OCI-LY3 (cell line): Measurements from ENCODE around the gene PTPRN2.

Experiments
- H2AFZ ChIP-seq: fragments of 200-600, 300-600 bp; shearing (Covaris generic); 2 replicates; pipeline ENCODE4 v1.6.0; 2014; ENCODE audit warnings: antibody characterized with exemption, low read depth, low read length
- H3K27ac ChIP-seq: fragments of 200-600, 300-600 bp; sonication (generic); 2 replicates; pipeline ENCODE4 v1.5.1; 2014; ENCODE audit warnings: mild to moderate bottlenecking, low read length, moderate library complexity, mixed read lengths
- H3K27me3 ChIP-seq: fragments of 200-600, 300-600 bp; sonication (generic); 2 replicates; pipeline ENCODE4 v1.6.1; 2014; ENCODE audit warnings: low read depth, low read length, mixed read lengths
- H3K36me3 ChIP-seq: fragments of 200-600, 300-600 bp; sonication (generic); replicated peaks from 2 replicates; pipeline ENCODE3; 2014; ENCODE audit warnings: low read depth, low read length, mixed read lengths
- H3K4me1 ChIP-seq: fragments of 300-600, 200-600 bp; sonication (generic); 2 replicates; pipeline ENCODE4 v1.6.1; 2014; ENCODE audit warnings: low read length, mixed read lengths
- H3K4me2 ChIP-seq: fragments of 200-600, 300-600 bp; sonication (generic); 2 replicates; pipeline ENCODE4 v1.6.1; 2014; ENCODE audit warnings: low read length, mixed read lengths
- H3K4me3 ChIP-seq: fragments of 300-600, 200-600 bp; sonication (generic); 2 replicates; pipeline ENCODE4 v1.5.1; 2014; ENCODE audit warnings: antibody characterized with exemption, mild to moderate bottlenecking, low read length, moderate library complexity
- H3K79me2 ChIP-seq: fragments of 300-600, 200-600 bp; shearing (Covaris generic); 2 replicates; pipeline ENCODE4 v1.6.1; 2014; ENCODE audit warnings: mild to moderate bottlenecking, low read length, mixed read lengths
- H3K9ac ChIP-seq: fragments of 300-600, 200-600 bp; shearing (Covaris generic); 2 replicates; pipeline ENCODE4 v1.6.0; 2014; ENCODE audit warnings: mild to moderate bottlenecking, low read length, moderate library complexity
- H3K9me3 ChIP-seq: fragments of 200-600, 300-600 bp; shearing (Covaris generic); 2 replicates; pipeline ENCODE4 v1.6.1; 2014; ENCODE audit warnings: low read length, mixed read lengths; ENCODE audit not compliant: insufficient read depth
- H4K20me1 ChIP-seq: fragments of 200-600, 300-600 bp; sonication (generic); 2 replicates; pipeline ENCODE4 v1.6.1; 2016; ENCODE audit warnings: low read length, mixed read lengths; ENCODE audit not compliant: insufficient read depth
- EZH2phosphoT487 ChIP-seq: fragments of 200-600 bp; shearing (Covaris generic); IDR thresholded peaks from 2 replicates; pipeline ENCODE4 v1.6.1; 2018; ENCODE audit warnings: antibody characterized with exemption, mixed run types, low read depth
- TF ChIP-seq, protein P1 (sequence below): fragments of 200-600, 300-600 bp; sonication (generic); IDR thresholded peaks from 2 replicates; pipeline ENCODE4 v1.5.1; 2014; ENCODE audit warnings: antibody characterized with exemption, low read length, low read depth

The PTPRN2 gene

GRCh38 chr7:158527915-158528502 lies 59.6 kb downstream of the PTPRN2 start:
- Histone ChIP-seq H3K27me3 (no peaks in the 10 kb centered on the region), H3K79me2 (no peaks in the 10 kb centered on the region), H4K20me1 (no peaks in the 10 kb centered on the region), H3K4me2 (no peak overlapping the region), H2AFZ (no peak overlapping the region), H3K9me3 (peaks cover 4% of the 10 kb centered on the region; the same call in 1 of the 2 replicates), H3K9ac (no peak overlapping the region), H3K27ac (no peak overlapping the region), H3K4me1 (no peaks in the 10 kb centered on the region), H3K36me3 (no peaks in the 10 kb centered on the region), H3K4me3 (no peak overlapping the region)
- no peak for TF ChIP-seq EZH2phosphoT487
- TF ChIP-seq, protein P1, sequence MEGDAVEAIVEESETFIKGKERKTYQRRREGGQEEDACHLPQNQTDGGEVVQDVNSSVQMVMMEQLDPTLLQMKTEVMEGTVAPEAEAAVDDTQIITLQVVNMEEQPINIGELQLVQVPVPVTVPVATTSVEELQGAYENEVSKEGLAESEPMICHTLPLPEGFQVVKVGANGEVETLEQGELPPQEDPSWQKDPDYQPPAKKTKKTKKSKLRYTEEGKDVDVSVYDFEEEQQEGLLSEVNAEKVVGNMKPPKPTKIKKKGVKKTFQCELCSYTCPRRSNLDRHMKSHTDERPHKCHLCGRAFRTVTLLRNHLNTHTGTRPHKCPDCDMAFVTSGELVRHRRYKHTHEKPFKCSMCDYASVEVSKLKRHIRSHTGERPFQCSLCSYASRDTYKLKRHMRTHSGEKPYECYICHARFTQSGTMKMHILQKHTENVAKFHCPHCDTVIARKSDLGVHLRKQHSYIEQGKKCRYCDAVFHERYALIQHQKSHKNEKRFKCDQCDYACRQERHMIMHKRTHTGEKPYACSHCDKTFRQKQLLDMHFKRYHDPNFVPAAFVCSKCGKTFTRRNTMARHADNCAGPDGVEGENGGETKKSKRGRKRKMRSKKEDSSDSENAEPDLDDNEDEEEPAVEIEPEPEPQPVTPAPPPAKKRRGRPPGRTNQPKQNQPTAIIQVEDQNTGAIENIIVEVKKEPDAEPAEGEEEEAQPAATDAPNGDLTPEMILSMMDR: no peak

- Histone ChIP-seq H3K4me2 (no peak overlapping the region), H2AFZ (no peak overlapping the region), H3K4me3 (no peak overlapping the region), H3K9me3 (peaks cover 4% of the 10 kb centered on the region; the same call in 1 of the 2 replicates), H3K9ac (no peak overlapping the region), H3K27me3 (no peaks in the 10 kb centered on the region), H3K36me3 (no peaks in the 10 kb centered on the region), H3K27ac (no peak overlapping the region), H3K79me2 (no peaks in the 10 kb centered on the region), H3K4me1 (no peaks in the 10 kb centered on the region), H4K20me1 (no peaks in the 10 kb centered on the region)
- TF ChIP-seq, protein P1: no peak
- no peak for TF ChIP-seq EZH2phosphoT487
Observed at GRCh38 chr7:158527495-158527894, 60.1 kb downstream of the PTPRN2 start.

DNA sequence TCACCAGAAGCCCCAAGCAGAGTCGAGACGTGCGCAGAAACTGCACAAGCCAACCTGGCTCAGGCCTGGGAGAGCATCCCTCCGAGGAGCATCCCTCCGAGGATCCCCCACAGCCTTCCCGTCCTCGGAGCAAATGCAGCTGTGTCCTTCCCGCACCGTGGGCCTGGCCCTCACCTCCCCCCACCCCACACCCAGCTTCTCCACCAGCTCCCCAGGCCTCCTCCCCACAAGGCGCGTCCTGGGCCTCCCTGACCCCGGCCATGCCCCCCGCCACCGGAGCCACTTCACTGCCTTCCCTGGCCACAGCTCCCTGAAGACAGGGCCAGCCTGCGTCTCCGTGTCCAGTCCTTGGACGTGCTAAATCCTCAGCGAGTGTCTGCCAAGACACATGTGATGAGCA lies 60.6 kb downstream of the PTPRN2 start:
- H3K4me3 ChIP-seq: no peak overlapping the region
- no peak overlapping the region for H3K4me2 ChIP-seq
- H3K27me3 ChIP-seq: no peaks in the 10 kb centered on the region
- H3K9ac ChIP-seq: no peak overlapping the region
- no peak overlapping the region for H3K27ac ChIP-seq
- H3K9me3 ChIP-seq: peaks cover 4% of the 10 kb centered on the region; the same call in 1 of the 2 replicates
- no peaks in the 10 kb centered on the region for H3K4me1 ChIP-seq
- TF ChIP-seq, protein P1: no peak
- no peak for TF ChIP-seq EZH2phosphoT487
- H4K20me1 ChIP-seq: no peaks in the 10 kb centered on the region
- H2AFZ ChIP-seq: no peak overlapping the region
- H3K36me3 ChIP-seq: no peaks in the 10 kb centered on the region
- H3K79me2 ChIP-seq: no peaks in the 10 kb centered on the region

GRCh38 chr7:158526531-158526930 lies 61.1 kb downstream of the PTPRN2 start:
- TF ChIP-seq, protein P1: no peak
- no peak for TF ChIP-seq EZH2phosphoT487
- no peaks in the 10 kb centered on the region for H3K36me3 ChIP-seq
- H3K27ac ChIP-seq: no peak overlapping the region
- H3K27me3 ChIP-seq: no peaks in the 10 kb centered on the region
- H4K20me1 ChIP-seq: no peaks in the 10 kb centered on the region
- no peak overlapping the region for H3K4me2 ChIP-seq
- no peak overlapping the region for H3K9ac ChIP-seq
- H3K9me3 ChIP-seq: no peaks in the 10 kb centered on the region; the same call in 1 of the 2 replicates
- no peaks in the 10 kb centered on the region for H3K79me2 ChIP-seq
- no peak overlapping the region for H3K4me3 ChIP-seq
- H3K4me1 ChIP-seq: no peaks in the 10 kb centered on the region
- H2AFZ ChIP-seq: no peak overlapping the region
